NCI-H510A treated with DMSO at 0.1 percent for 48 hours (cell line): ENCODE measurements around the gene MAST4.

Experiments used
- DNase-seq: peaks from one replicate; lab custom pipeline; 2025; lab: John Stamatoyannopoulos, UW

Gene MAST4

DNA sequence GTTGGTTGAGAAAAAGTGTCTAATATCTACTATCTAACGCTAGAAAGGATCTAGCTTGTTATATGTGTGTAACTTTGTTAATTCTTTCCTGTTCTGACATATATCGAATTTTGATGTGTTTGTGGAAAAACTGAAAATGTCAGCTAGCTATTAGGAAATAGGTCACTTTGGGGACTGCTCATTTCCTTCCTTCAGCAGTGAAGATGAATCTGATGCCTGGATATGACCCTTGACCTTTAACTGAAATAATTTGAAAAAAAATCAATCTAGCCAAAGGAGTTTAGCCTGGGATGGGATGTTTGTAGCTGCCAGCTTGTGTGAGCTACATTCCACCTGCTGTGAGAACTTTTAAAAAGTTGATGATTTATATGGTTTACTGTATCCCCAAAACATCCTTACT is 533.6 kb downstream of the MAST4 start:
- DNase-seq = no peak

DNA sequence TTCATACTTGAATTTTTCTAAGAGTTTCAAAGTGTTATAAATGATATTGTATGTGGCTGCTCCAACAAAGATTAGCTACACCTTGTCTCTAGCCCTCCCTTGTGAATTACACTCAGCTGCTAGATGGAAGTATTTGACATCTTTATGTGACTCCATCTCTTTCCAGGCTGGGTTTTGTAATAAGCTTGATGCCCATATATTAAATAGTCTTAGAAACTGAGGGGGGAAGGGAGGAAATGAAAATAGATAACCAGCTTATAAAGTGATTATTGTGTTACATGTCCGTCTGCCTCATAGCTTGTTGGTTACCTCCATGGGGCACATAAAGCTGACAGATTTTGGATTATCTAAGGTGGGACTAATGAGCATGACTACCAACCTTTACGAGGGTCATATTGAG is 537.0 kb downstream of the MAST4 start:
- no peak for DNase-seq

DNA sequence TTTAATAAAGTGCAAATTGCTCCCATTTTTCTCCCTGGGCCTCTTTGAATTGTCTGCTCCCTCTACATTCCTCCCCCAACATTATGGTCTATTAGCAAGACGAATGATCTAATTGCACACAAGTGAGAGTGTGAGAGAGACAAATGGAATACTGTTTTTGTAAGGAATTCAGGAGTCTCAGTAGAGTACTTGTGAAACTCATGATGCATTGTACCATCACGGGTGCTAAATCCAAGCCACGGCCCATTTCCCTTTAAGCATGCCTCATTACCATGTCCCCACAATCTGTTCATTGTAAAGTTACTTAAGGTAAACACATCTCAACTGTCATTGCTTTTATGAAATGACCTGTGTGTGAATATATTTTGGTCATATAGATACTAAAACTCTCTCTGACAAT is 537.6 kb downstream of the MAST4 start:
- DNase-seq = peak; percentile 12

DNA sequence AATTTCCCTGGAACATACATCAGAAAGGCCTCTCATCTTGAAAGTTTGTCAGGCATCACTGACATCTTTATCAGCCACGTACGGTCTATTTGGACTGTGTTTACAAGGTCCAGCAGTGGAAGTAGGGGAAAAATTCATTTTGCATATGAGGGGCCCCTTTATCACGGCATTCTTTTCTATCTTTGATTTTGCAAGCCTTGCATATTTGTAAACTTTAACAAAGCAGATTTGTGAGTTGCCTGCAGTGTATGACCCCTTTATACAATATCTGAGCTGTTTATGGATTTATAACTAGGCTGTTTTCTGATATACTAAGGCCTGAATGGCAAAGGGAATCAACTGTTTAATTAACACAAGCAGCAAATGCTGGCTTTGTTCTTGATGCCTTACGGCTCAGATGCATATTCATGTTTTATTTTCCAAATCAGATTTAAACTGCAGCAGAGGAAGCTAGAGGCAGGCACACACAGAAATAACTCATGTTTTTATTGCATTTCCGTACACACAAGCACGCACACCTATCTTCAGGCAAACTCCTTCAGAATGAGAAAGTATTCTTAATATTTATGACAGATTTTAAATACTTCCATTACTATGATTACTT is 539.3 kb downstream of the MAST4 start:
- DNase-seq = no peak

- DNase-seq = no peak
Measured at GRCh38 chr5:67139030-67139429, 542.8 kb downstream of the MAST4 start.

GRCh38 chr5:67140413-67140812 is 544.2 kb downstream of the MAST4 start:
- DNase-seq = no peak

DNA sequence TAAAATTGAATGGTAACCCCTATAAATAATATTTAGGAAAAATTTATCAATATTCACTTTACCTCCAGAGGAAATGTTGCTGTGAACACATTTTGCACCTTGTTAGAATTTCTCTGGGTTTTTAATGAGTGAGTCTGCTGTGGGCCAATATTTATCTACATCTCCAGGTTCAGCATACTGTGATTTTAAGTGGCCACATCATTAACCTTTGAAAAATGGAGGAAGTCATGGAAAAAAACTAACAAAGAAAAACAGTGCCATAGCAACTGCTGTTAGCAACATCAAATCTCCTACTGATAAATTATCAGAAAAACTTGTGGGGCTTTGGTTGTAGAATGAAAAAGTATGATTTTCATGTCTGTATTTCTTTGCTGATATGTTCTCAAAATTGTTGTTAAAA is 545.5 kb downstream of the MAST4 start:
- DNase-seq = peak; percentile 3

DNA sequence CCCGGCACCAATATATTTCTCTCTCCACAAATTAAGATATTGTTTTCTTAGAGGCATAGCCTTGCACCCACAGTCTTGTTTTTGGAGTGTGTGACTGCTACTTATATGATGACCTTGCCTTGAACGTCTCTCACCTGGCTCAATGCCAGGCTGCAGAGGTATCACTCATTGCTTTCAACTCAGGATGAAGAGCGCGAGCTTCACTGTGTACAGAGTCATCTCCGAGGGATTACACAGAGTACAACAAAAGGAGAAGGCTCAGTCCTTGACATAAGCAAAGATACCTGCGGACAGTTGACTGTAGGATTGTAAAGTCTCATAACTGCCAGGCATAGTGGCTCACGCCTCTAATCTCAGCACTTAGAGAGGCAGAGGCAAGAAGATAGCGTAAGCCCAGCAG is 546.6 kb downstream of the MAST4 start:
- peak; percentile 20 for DNase-seq

- DNase-seq = no peak
Measured at GRCh38 chr5:67143549-67143948, 547.4 kb downstream of the MAST4 start.

DNA sequence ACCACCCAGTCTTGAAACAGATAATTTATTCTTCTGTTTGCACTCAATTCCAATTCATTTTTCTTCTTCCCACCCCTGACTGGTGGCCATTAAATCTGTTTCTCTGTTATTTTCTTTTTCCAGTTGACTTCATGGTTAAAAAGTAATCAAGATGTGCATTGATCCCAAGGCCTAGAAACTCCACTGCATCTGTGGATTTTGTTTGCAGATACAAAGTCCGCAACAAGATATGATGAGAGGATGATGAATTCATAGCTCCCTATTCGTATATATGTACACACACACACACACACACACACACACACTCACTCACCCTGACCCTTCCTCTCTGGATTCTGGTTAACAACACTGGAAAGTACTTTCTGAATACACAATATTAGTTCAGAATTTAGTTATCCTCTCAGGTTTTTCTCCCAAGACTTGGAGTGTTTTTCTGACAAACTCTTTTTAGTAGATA is 548.0 kb downstream of the MAST4 start:
- DNase-seq = no peak

DNA sequence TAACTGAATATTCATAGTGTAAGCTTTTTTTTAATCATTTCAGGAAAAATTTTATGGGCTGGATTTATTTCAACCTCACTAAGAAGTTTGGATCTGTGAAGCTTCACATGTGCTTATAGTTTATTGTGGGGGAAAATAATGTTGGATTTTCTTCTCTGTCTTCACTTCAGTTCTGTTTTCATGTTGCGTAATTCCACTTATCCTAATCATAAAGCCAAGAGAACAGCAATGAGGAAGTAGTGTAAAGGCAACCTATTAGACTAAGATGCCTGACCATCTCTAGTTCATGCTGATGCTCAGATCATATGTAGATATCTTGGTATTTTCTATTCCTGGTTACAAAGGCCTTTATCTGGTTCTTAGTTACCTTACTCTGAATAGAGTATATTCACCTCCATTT is 550.4 kb downstream of the MAST4 start:
- DNase-seq = no peak

GRCh38 chr5:67146981-67147380 is 550.8 kb downstream of the MAST4 start:
- DNase-seq = no peak

GRCh38 chr5:67147760-67148159 is 551.6 kb downstream of the MAST4 start:
- no peak for DNase-seq

DNA sequence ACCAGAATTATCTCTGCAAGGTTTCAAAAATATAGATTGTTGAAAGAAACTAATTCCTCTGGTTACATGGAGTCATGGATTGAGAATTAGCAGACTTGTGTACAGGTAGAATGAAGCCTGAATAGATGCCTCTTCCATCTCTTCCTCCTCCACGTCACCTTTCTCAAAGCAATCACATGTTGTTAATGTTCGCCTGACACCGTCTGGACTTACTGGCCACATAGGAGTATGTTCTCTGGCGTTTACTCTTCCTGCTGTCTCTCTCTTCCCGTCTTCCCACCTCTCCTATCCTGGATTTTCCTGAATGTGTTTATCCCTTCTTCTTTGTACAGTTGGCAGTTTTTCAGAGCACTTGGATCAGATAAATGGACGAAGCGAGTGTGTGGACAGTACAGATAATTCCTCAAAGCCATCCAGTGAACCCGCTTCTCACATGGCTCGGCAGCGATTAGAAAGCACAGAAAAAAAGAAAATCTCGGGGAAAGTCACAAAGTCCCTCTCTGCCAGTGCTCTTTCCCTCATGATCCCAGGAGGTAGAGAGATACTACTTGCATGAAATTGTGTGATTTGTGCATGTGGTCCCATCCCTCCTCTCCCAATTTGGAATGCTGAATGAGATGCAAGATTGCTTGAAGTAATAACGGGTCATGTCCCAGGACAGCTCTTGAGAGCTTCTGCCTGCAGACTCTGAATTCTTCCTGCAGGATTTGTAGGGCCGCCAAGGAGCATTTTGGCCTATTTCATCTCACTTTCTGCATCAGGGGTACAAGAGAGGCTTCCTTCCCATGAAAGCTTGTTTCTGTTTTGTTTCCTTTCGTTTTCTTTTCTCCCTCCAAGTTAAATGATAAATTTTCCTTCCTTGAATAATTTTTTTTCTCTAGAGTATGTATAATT is 553.1 kb downstream of the MAST4 start:
- no peak for DNase-seq

- no peak for DNase-seq
Measured at GRCh38 chr5:67149951-67150523, 553.8 kb downstream of the MAST4 start.

- no peak for DNase-seq
Measured at GRCh38 chr5:67152400-67152799, 556.2 kb downstream of the MAST4 start.

- no peak for DNase-seq
Measured at GRCh38 chr5:67153292-67153691, 557.1 kb downstream of the MAST4 start.

GRCh38 chr5:67154556-67155206 is 558.5 kb downstream of the MAST4 start:
- peak; percentile 39 for DNase-seq

DNA sequence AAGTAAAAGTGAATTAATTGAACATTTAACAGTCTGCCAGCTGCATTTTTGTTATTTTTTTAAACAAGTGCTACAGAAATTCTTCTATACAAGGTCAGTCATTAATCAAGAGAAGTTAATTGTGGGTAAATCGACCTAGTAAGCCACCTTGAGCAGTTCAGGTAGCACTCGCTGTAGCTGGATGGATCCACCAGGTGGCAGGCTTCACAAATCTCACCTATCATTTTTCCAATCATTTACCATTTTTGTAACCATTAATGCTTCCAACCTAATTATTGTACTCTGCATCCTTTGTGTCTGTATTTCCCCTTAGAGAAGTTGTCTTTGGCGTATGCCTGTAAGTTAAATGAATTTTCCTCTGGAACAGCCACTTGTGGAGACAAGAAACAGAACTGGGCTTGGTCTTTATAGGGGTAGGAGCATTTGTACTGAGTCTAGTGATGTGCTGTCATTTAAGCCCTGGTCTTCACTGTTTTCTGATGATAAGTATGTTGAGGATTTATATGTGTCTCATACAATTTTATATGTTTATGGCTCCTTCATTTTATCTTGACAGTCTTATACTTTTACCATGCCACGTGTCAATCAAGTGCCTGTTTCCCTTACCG is 560.9 kb downstream of the MAST4 start:
- DNase-seq = peak; percentile 39

GRCh38 chr5:67160272-67160671 is 564.1 kb downstream of the MAST4 start:
- DNase-seq = no peak

- no peak for DNase-seq
Measured at GRCh38 chr5:67160985-67161384, 564.8 kb downstream of the MAST4 start.

DNA sequence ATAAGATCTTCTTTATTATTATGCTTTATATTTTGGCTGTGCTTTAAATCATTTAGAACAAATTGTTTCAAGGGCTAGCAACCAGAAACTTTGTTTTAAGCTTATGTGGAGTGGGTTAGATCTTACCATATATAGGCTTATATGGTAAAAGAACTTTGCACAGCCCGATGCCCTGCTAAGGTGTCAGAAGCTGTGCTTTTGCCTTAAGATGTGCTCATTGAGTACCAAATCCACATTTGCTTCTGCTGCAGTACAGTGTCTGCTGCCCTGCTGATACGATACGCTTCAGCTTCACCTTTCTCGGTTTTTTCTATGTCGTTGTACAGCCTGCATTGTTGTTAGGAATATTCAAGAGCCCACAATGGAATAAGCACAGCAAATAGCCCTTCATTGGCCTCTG is 565.6 kb downstream of the MAST4 start:
- DNase-seq = no peak
